Measurements from ENCODE around the gene EGFL6. TPM values are rescaled to one million over a fixed set of nuclear protein-coding genes. Genes with fewer than 3 reads are reported as not detected.
"Not testable (repeated sequence)": the region's sequence is repeated elsewhere in the genome, so short reads cannot be mapped to it uniquely, and the experiment has no call there.

EGFL6 gene
- total RNA-seq, 1 donor from 2014 or later, result 12.5 TPM

GRCh38 chrX:13597874-13598273, 28.5 kb downstream of the EGFL6 start:
- DNase-seq, result no peak

- DNase-seq, result no peak
Measured at GRCh38 chrX:13598877-13599276, 29.5 kb downstream of the EGFL6 start.

- DNase-seq, result no peak
Measured at GRCh38 chrX:13599491-13599890, 30.1 kb downstream of the EGFL6 start.

GRCh38 chrX:13605611-13606010, 36.2 kb downstream of the EGFL6 start:
- DNase-seq, result no peak

GRCh38 chrX:13607331-13607995, 38.1 kb downstream of the EGFL6 start:
- peak; percentile 6 for DNase-seq

- no peak for DNase-seq
Measured at GRCh38 chrX:13607996-13608365, 38.6 kb downstream of the EGFL6 start.

- DNase-seq, result no peak
Measured at GRCh38 chrX:13614154-13614553, 44.8 kb downstream of the EGFL6 start.

GRCh38 chrX:13620207-13620606, 50.8 kb downstream of the EGFL6 start:
- DNase-seq, result no peak

GRCh38 chrX:13622401-13622964, 53.1 kb downstream of the EGFL6 start:
- DNase-seq, result no peak

- no peak for DNase-seq
Measured at GRCh38 chrX:13627306-13627705, 57.9 kb downstream of the EGFL6 start.

GRCh38 chrX:13637224-13637623, 67.8 kb downstream of the EGFL6 start:
- DNase-seq, result not testable (repeated sequence)

GRCh38 chrX:13638021-13638420, 68.6 kb downstream of the EGFL6 start:
- DNase-seq, result no peak

- DNase-seq, result no peak
Measured at GRCh38 chrX:13638826-13639225, 69.4 kb downstream of the EGFL6 start.

- not testable (repeated sequence) for DNase-seq
Measured at GRCh38 chrX:13641684-13642083, 72.3 kb downstream of the EGFL6 start.

GRCh38 chrX:13645464-13646153, 76.2 kb downstream of the EGFL6 start:
- DNase-seq, result no peak

GRCh38 chrX:13646154-13646549, 76.8 kb downstream of the EGFL6 start:
- DNase-seq, result peak; percentile 82

- peak; percentile 79 for DNase-seq
Measured at GRCh38 chrX:13647709-13648212, 78.4 kb downstream of the EGFL6 start.

- DNase-seq, result not testable (repeated sequence)
Measured at GRCh38 chrX:13648336-13648735, 78.9 kb downstream of the EGFL6 start.

GRCh38 chrX:13649838-13650237, 80.4 kb downstream of the EGFL6 start:
- peak; percentile 63 for DNase-seq

- no peak for DNase-seq
Measured at GRCh38 chrX:13650318-13650717, 80.9 kb downstream of the EGFL6 start.

GRCh38 chrX:13651150-13651549, 81.7 kb downstream of the EGFL6 start:
- DNase-seq, result no peak

GRCh38 chrX:13652287-13652793, 82.9 kb downstream of the EGFL6 start:
- no peak for DNase-seq

Measured in tongue (tissue), 2 donors.